ENCODE measurements around the gene VTCN1.

DNA sequence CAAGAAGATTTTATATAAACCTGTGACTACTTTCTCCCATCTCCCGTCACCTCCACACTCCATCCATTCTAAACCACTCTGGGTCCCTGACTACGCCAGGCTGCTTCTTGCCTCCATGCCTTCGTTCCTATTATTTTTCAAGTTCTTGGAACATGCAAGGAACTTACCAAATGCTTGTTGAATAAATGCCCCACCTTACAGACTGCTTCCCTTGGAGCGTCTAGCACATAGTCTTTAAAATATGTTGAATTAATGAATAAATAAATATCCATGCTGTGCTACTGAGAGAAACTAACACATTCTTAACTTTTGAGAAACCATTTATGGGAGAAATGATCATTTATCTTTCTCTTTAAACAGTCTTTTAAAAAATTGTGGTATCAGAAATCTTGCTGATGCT is 27.6 kb downstream of the VTCN1 start:
- TF ChIP-seq FOSL1 (IDR thresholded peaks at IDR 0.05; ENCODE audit: low read depth) (no peak), CTCF (IDR thresholded peaks at IDR 0.05 in 2 of 3, conservative IDR thresholded peaks at IDR 0.05 in 1 of 3; ENCODE audit: borderline replicate concordance in 1 of 3, insufficient read depth in 1 of 3, low read depth in 2 of 3, low read length in 2 of 3) (no peak), CEBPB (IDR thresholded peaks at IDR 0.05; ENCODE audit: low read depth) (no peak), ATF3 (IDR thresholded peaks at IDR 0.05) (no peak), JUND (IDR thresholded peaks at IDR 0.05) (no peak), EZH2 (IDR thresholded peaks at IDR 0.05) (no peak)
